Neural cell (in vitro differentiated cells): ENCODE measurements around the gene ANO1. TPM values are rescaled to one million over a fixed set of nuclear protein-coding genes. Genes with fewer than 3 reads are reported as not detected.

Experiments
- H2AFZ ChIP-seq: fragments of 200-600, 300-800 bp; sonication (generic), shearing (Covaris generic); 2 replicates; pipeline ENCODE4 v1.6.0; 2014; ENCODE audit warnings: low read depth, mild to moderate bottlenecking, antibody characterized with exemption, low read length, moderate library complexity
- H3F3A ChIP-seq: fragments of 200-600 bp; shearing (Covaris generic); 2 replicates; pipeline ENCODE4 v1.6.1; 2016; ENCODE audit warnings: mild to moderate bottlenecking, moderate library complexity, mixed read lengths, antibody characterized with exemption, low read length; ENCODE audit not compliant: insufficient read depth, poor library complexity, severe bottlenecking
- H3K27ac ChIP-seq: fragments of 200-600, 300-800 bp; sonication (generic), shearing (Covaris generic); 2 replicates; pipeline ENCODE4 v1.5.1; 2014; ENCODE audit warnings: mild to moderate bottlenecking, low read length, moderate library complexity
- H3K27me3 ChIP-seq: fragments of 300-800, 200-600 bp; sonication (generic), shearing (Covaris generic); 2 replicates; pipeline ENCODE4 v1.6.0; 2014; ENCODE audit warnings: mild to moderate bottlenecking, low read depth, low read length, moderate library complexity; ENCODE audit not compliant: insufficient read depth
- H3K36me3 ChIP-seq: fragments of 300-800, 200-600 bp; sonication (generic), shearing (Covaris generic); 2 replicates; pipeline ENCODE4 v1.5.1; 2014; ENCODE audit warnings: mild to moderate bottlenecking, antibody characterized with exemption, low read length, moderate library complexity; ENCODE audit not compliant: insufficient read depth
- H3K4me2 ChIP-seq: fragments of 300-800, 200-600 bp; sonication (generic), shearing (Covaris generic); 2 replicates; pipeline ENCODE4 v1.6.0; 2014; ENCODE audit warnings: mild to moderate bottlenecking, low read length
- H3K4me3 ChIP-seq: fragments of 300-800, 200-600 bp; sonication (generic), shearing (Covaris generic); 2 replicates; pipeline ENCODE4 v1.5.1; 2014; ENCODE audit warnings: mild to moderate bottlenecking, low read length, moderate library complexity
- H3K79me2 ChIP-seq: fragments of 200-600 bp; shearing (Covaris generic); replicated peaks from 2 replicates; pipeline ENCODE4 v1.6.0; 2014; ENCODE audit warnings: mild to moderate bottlenecking, low read length, moderate library complexity; ENCODE audit not compliant: insufficient read depth
- H3K9ac ChIP-seq: fragments of 300-800, 200-600 bp; sonication (generic), shearing (Covaris generic); 2 replicates; pipeline ENCODE4 v1.6.1; 2016; ENCODE audit warnings: mild to moderate bottlenecking, low read length, mixed read lengths
- H3K9me2 ChIP-seq: fragments of 200-600 bp; shearing (Covaris generic); 2 replicates; pipeline ENCODE4 v1.6.1; 2016; ENCODE audit warnings: mild to moderate bottlenecking, low read length, mixed read lengths; ENCODE audit not compliant: insufficient read depth
- H3K9me3 ChIP-seq: fragments of 200-600, 300-800 bp; sonication (generic), shearing (Covaris generic); 2 replicates; pipeline ENCODE4 v1.6.1; 2016; ENCODE audit warnings: mild to moderate bottlenecking, mixed run types, low read length, moderate library complexity, mixed read lengths
- H4K20me1 ChIP-seq: fragments of 200-600 bp; shearing (Covaris generic); 2 replicates; pipeline ENCODE4 v1.6.1; 2016; ENCODE audit warnings: mild to moderate bottlenecking, mixed run types; ENCODE audit not compliant: insufficient read depth
- CTCF ChIP-seq: fragments of 450-650 bp; IDR thresholded peaks from 2 replicates; pipeline ENCODE4 v1.5.1; 2014; ENCODE audit warnings: antibody characterized with exemption, mild to moderate bottlenecking, moderate library complexity; ENCODE audit not compliant: poor library complexity, severe bottlenecking
- EP300 ChIP-seq: fragments of 450-650 bp; conservative IDR thresholded peaks from 2 replicates; pipeline ENCODE4 v1.6.1; 2014; ENCODE audit warnings: antibody characterized with exemption, mild to moderate bottlenecking, moderate library complexity; ENCODE audit not compliant: poor library complexity, severe bottlenecking
- EZH2 ChIP-seq: fragments of 200-600, 300-800 bp; shearing (Covaris generic), sonication (generic); IDR thresholded peaks from 2 replicates; pipeline ENCODE4 v1.6.1; 2014; ENCODE audit warnings: antibody characterized with exemption, low read length, borderline replicate concordance, mild to moderate bottlenecking; ENCODE audit not compliant: insufficient read depth, poor library complexity, severe bottlenecking
- MXI1 ChIP-seq: fragments of 450-650 bp; conservative IDR thresholded peaks from 2 replicates; pipeline ENCODE4 v1.6.1; 2014; ENCODE audit warnings: antibody characterized with exemption, mild to moderate bottlenecking; ENCODE audit not compliant: poor library complexity, severe bottlenecking
- POLR2AphosphoS5 ChIP-seq: IDR thresholded peaks from 2 replicates; pipeline ENCODE4 v1.6.1; 2012
- RAD21 ChIP-seq: fragments of 450-650 bp; conservative IDR thresholded peaks from 2 replicates; pipeline ENCODE4 v1.6.1; 2014; ENCODE audit warnings: antibody characterized with exemption, mild to moderate bottlenecking, moderate library complexity
- REST ChIP-seq: IDR thresholded peaks from 2 replicates; pipeline ENCODE4 v1.6.1; 2012; ENCODE audit warnings: borderline replicate concordance
- SMC3 ChIP-seq: fragments of 450-650 bp; conservative IDR thresholded peaks from 2 replicates; pipeline ENCODE4 v1.6.1; 2014; ENCODE audit warnings: antibody characterized with exemption, mild to moderate bottlenecking, moderate library complexity; ENCODE audit not compliant: poor library complexity
- TAF1 ChIP-seq: IDR thresholded peaks from 2 replicates; pipeline ENCODE4 v1.6.1; 2012; ENCODE audit warnings: low read depth
- polyA plus RNA-seq: library from polyadenylated mRNA; depleted of rRNA; stranded (reverse); fragments of >200 nt; gene quantifications from 2 replicates; pipeline ENCODE4 v1.2.3, GENCODE V29; 2014

ANO1 gene
- polyA plus RNA-seq, 1 donor from 2014 or later = not detected

GRCh38 chr11:70129051-70129592, 51.0 kb downstream of the ANO1 start:
- Histone ChIP-seq H3K79me2 (no peaks in the 10 kb centered on the region), H3K4me2 (no peak overlapping the region), H3K4me3 (no peak overlapping the region), H3K27me3 (no peaks in the 10 kb centered on the region), H4K20me1 (no peaks in the 10 kb centered on the region), H3K27ac (no peak overlapping the region), H3K36me3 (no peaks in the 10 kb centered on the region), H3F3A (no peaks in the 10 kb centered on the region), H3K9me3 (no peaks in the 10 kb centered on the region), H3K9ac (no peak overlapping the region), H2AFZ (no peak overlapping the region), H3K9me2 (no peaks in the 10 kb centered on the region)
- TF ChIP-seq SMC3 (no peak), EZH2 (no peak)

GRCh38 chr11:70130636-70131035, 52.5 kb downstream of the ANO1 start:
- H3K27ac ChIP-seq = no peak overlapping the region
- no peaks in the 10 kb centered on the region for H4K20me1 ChIP-seq
- H3K79me2 ChIP-seq = no peaks in the 10 kb centered on the region
- no peak overlapping the region for H3K9ac ChIP-seq
- no peaks in the 10 kb centered on the region for H3F3A ChIP-seq
- H2AFZ ChIP-seq = no peak overlapping the region
- H3K36me3 ChIP-seq = no peaks in the 10 kb centered on the region
- no peaks in the 10 kb centered on the region for H3K9me3 ChIP-seq
- H3K27me3 ChIP-seq = no peaks in the 10 kb centered on the region
- H3K4me2 ChIP-seq = no peak overlapping the region
- TF ChIP-seq SMC3 (no peak), CTCF (no peak), RAD21 (no peak), EZH2 (no peak), MXI1 (no peak), TAF1 (no peak), EP300 (no peak), POLR2AphosphoS5 (no peak), REST (no peak)
- H3K9me2 ChIP-seq = no peaks in the 10 kb centered on the region
- no peak overlapping the region for H3K4me3 ChIP-seq
